Measurements from ENCODE around the gene RCAN2.
"Not testable (repeated sequence)": the region's sequence is repeated elsewhere in the genome, so short reads cannot be mapped to it uniquely, and the experiment has no call there.

Gene RCAN2

GRCh38 chr6:46440141-46440540 lies 51.1 kb downstream of the RCAN2 start:
- no peak for DNase-seq

GRCh38 chr6:46438245-46438644 lies 53.0 kb downstream of the RCAN2 start:
- DNase-seq = no peak

GRCh38 chr6:46437671-46438221 lies 53.5 kb downstream of the RCAN2 start:
- no peak for DNase-seq

- no peak for DNase-seq
These were observed 68.6 kb downstream of the RCAN2 start for GRCh38 chr6:46422619-46423018.

GRCh38 chr6:46421939-46422338 lies 69.3 kb downstream of the RCAN2 start:
- no peak for DNase-seq

GRCh38 chr6:46420921-46421638 lies 70.2 kb downstream of the RCAN2 start:
- DNase-seq = no peak

GRCh38 chr6:46419576-46420002 lies 71.7 kb downstream of the RCAN2 start:
- DNase-seq = peak; percentile 23

GRCh38 chr6:46414398-46414797 lies 76.9 kb downstream of the RCAN2 start:
- DNase-seq = no peak

GRCh38 chr6:46412662-46413061 lies 78.6 kb downstream of the RCAN2 start:
- DNase-seq = no peak

- no peak for DNase-seq
These were observed 79.6 kb downstream of the RCAN2 start for GRCh38 chr6:46411456-46412197.

GRCh38 chr6:46410334-46410953 lies 80.8 kb downstream of the RCAN2 start:
- DNase-seq = peak; percentile 62

- DNase-seq = no peak
These were observed 83.3 kb downstream of the RCAN2 start for GRCh38 chr6:46407776-46408530.

- no peak for DNase-seq
These were observed 84.0 kb downstream of the RCAN2 start for GRCh38 chr6:46407246-46407645.

- not testable (repeated sequence) for DNase-seq
These were observed 85.5 kb downstream of the RCAN2 start for GRCh38 chr6:46405620-46406180.

GRCh38 chr6:46400898-46401297 lies 90.4 kb downstream of the RCAN2 start:
- no peak for DNase-seq

- DNase-seq = no peak
These were observed 95.7 kb downstream of the RCAN2 start for GRCh38 chr6:46395530-46395929.

- no peak for DNase-seq
These were observed 97.3 kb downstream of the RCAN2 start for GRCh38 chr6:46393940-46394337.

GRCh38 chr6:46393161-46393939 lies 97.9 kb downstream of the RCAN2 start:
- DNase-seq = no peak

GRCh38 chr6:46392294-46392693 lies 99.0 kb downstream of the RCAN2 start:
- no peak for DNase-seq

- DNase-seq = no peak
These were observed 100.9 kb downstream of the RCAN2 start for GRCh38 chr6:46390153-46390876.

GRCh38 chr6:46387728-46388127 lies 103.5 kb downstream of the RCAN2 start:
- not testable (repeated sequence) for DNase-seq
